Fibroblast of skin of back (primary cell): ENCODE results near the gene ATP2B2.

Experiments used
- DNase-seq: peaks from one replicate; pipeline ENCODE4 v3.0.0-alpha.2; 2013

ATP2B2 gene

GRCh38 chr3:10468613-10469354, 36.6 kb downstream of the ATP2B2 start:
- no peak for DNase-seq

- no peak for DNase-seq
Observed at GRCh38 chr3:10467904-10468612, 37.3 kb downstream of the ATP2B2 start.

- no peak for DNase-seq
Observed at GRCh38 chr3:10467204-10467603, 38.2 kb downstream of the ATP2B2 start.

GRCh38 chr3:10466186-10466585, 39.2 kb downstream of the ATP2B2 start:
- no peak for DNase-seq

GRCh38 chr3:10465161-10465560, 40.2 kb downstream of the ATP2B2 start:
- no peak for DNase-seq

GRCh38 chr3:10463533-10464434, 41.6 kb downstream of the ATP2B2 start:
- DNase-seq: no peak

- DNase-seq: no peak
Observed at GRCh38 chr3:10462641-10463532, 42.5 kb downstream of the ATP2B2 start.

- DNase-seq: no peak
Observed at GRCh38 chr3:10460951-10461545, 44.3 kb downstream of the ATP2B2 start.

- peak; percentile 80 for DNase-seq
Observed at GRCh38 chr3:10459954-10460754, 45.2 kb downstream of the ATP2B2 start.

- DNase-seq: no peak
Observed at GRCh38 chr3:10457560-10457959, 47.8 kb downstream of the ATP2B2 start.

- no peak for DNase-seq
Observed at GRCh38 chr3:10456981-10457380, 48.4 kb downstream of the ATP2B2 start.

GRCh38 chr3:10455545-10455914, 49.9 kb downstream of the ATP2B2 start:
- no peak for DNase-seq

GRCh38 chr3:10454907-10455544, 50.4 kb downstream of the ATP2B2 start:
- no peak for DNase-seq

- DNase-seq: no peak
Observed at GRCh38 chr3:10453431-10454163, 51.8 kb downstream of the ATP2B2 start.

- DNase-seq: no peak
Observed at GRCh38 chr3:10450494-10451440, 54.6 kb downstream of the ATP2B2 start.

GRCh38 chr3:10449436-10449835, 56.0 kb downstream of the ATP2B2 start:
- DNase-seq: no peak

- no peak for DNase-seq
Observed at GRCh38 chr3:10448544-10448943, 56.8 kb downstream of the ATP2B2 start.

GRCh38 chr3:10447527-10448260, 57.7 kb downstream of the ATP2B2 start:
- no peak for DNase-seq
